ENCODE data around the gene FRMD3.

The FRMD3 gene

GRCh38 chr9:83405759-83406158 lies 132.4 kb downstream of the FRMD3 start:
- no peak for DNase-seq (ENCODE audit: low spot score)
- TF ChIP-seq, protein P1, sequence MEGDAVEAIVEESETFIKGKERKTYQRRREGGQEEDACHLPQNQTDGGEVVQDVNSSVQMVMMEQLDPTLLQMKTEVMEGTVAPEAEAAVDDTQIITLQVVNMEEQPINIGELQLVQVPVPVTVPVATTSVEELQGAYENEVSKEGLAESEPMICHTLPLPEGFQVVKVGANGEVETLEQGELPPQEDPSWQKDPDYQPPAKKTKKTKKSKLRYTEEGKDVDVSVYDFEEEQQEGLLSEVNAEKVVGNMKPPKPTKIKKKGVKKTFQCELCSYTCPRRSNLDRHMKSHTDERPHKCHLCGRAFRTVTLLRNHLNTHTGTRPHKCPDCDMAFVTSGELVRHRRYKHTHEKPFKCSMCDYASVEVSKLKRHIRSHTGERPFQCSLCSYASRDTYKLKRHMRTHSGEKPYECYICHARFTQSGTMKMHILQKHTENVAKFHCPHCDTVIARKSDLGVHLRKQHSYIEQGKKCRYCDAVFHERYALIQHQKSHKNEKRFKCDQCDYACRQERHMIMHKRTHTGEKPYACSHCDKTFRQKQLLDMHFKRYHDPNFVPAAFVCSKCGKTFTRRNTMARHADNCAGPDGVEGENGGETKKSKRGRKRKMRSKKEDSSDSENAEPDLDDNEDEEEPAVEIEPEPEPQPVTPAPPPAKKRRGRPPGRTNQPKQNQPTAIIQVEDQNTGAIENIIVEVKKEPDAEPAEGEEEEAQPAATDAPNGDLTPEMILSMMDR (IDR thresholded peaks at IDR 0.05; ENCODE audit: extremely low read depth, insufficient read depth, missing control alignments): no peak
- in situ Hi-C loops (cut with MboI; ENCODE audit: low pct_unique_long_range_greater_than_20kb, low sequenced_read_pairs, unreplicated experiment): no loop called here

DNA sequence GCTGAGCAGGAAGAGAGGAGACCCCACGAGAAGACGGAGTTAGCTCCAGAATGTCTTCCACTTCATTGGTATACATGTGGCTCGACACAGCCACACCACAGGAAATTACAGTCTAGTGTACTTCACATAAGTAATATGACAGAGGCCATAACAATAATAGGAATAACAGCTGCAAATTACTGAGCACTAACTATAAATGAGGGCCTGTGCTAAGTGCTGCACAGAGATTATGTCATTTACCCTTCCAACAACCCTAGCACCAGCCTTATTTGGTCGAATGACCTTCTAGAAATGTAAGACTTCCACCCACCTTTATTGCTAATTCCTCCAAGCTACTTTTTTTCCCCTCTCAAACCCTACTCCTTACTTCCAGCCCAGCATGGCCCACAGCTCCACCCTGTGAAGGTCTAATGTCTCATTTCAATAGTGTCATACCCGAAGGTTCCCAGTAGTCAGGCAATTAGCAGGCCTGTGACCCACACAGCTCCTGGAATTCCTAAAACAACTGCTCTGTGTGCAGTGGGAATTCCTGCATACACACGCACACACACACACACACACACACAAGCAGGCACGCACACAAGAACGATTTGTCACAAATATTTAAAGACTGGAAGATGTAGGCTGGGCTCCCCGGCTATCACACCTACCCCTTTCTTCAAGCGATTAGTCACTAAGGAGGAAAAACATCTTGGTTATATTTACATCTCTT lies 134.5 kb downstream of the FRMD3 start:
- DNase-seq (ENCODE audit: low spot score): no peak
- in situ Hi-C loops (cut with MboI; ENCODE audit: low pct_unique_long_range_greater_than_20kb, low sequenced_read_pairs, unreplicated experiment): no loop called here
- TF ChIP-seq, protein P1 (IDR thresholded peaks at IDR 0.05; ENCODE audit: extremely low read depth, insufficient read depth, missing control alignments): no peak

GRCh38 chr9:83401328-83401900 lies 136.8 kb downstream of the FRMD3 start:
- in situ Hi-C loops (cut with MboI; ENCODE audit: low pct_unique_long_range_greater_than_20kb, low sequenced_read_pairs, unreplicated experiment): no loop called here
- DNase-seq (ENCODE audit: low spot score): no peak
- TF ChIP-seq, protein P1 (IDR thresholded peaks at IDR 0.05; ENCODE audit: extremely low read depth, insufficient read depth, missing control alignments): no peak

DNA sequence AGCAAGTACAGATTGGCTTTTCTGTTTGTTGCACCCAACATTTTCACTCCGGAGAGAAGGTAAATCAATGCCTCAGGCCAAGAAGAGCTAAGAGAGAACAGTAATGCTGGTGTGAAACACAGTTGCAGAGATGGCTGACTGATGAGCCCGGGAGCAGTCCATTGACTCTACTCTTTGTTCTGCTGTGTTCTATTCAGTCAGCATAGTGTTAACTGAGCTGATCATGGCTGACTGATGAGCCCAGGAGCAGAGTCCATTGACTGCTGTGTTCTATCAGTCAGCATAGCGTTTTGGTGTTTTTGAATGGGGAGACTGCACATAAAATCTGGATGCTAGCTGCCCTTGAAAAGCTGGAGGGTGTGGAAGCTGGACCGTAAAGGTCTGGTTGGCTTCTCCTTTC lies 141.4 kb downstream of the FRMD3 start:
- in situ Hi-C loops (cut with MboI; ENCODE audit: low pct_unique_long_range_greater_than_20kb, low sequenced_read_pairs, unreplicated experiment): no loop called here
- TF ChIP-seq, protein P1 (IDR thresholded peaks at IDR 0.05; ENCODE audit: extremely low read depth, insufficient read depth, missing control alignments): no peak
- DNase-seq (ENCODE audit: low spot score): no peak

DNA sequence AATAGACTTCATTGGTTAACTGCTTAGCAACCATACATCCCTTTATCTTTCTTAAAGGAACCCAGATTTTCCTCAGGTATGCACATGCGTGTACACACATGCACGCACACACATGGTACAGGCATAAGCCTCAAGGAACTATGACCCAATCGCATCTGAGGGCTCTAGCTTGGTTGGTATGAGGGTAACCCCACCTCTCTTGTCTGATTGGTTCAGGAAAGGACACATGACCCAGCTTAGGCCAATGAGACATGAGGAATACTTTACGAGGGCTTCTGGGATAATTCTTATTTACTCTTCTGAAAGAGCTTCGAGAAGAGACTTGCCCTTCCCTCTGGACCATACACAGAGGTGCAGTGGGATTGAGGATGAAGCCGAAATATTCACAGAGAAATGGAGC lies 141.9 kb downstream of the FRMD3 start:
- in situ Hi-C loops (cut with MboI; ENCODE audit: low pct_unique_long_range_greater_than_20kb, low sequenced_read_pairs, unreplicated experiment): no loop called here
- TF ChIP-seq, protein P1 (IDR thresholded peaks at IDR 0.05; ENCODE audit: extremely low read depth, insufficient read depth, missing control alignments): no peak
- no peak for DNase-seq (ENCODE audit: low spot score)

- DNase-seq (ENCODE audit: low spot score): no peak
- in situ Hi-C loops (cut with MboI; ENCODE audit: low pct_unique_long_range_greater_than_20kb, low sequenced_read_pairs, unreplicated experiment): no loop called here
- TF ChIP-seq, protein P1 (IDR thresholded peaks at IDR 0.05; ENCODE audit: extremely low read depth, insufficient read depth, missing control alignments): no peak
Measured at GRCh38 chr9:83392228-83392627, 146.0 kb downstream of the FRMD3 start.

Measured in GM13977 (cell line).